Endothelial cell of umbilical vein (primary cell): ENCODE measurements around the gene CLCA1.

ENCODE experiments used
- EZH2 ChIP-seq: IDR thresholded peaks from 2 replicates; pipeline ENCODE4 v1.6.1; 2012; ENCODE audit warnings: borderline replicate concordance, low read depth, mild to moderate bottlenecking, moderate library complexity, low read length, inconsistent platforms; ENCODE audit not compliant: severe bottlenecking
- FOS ChIP-seq: IDR thresholded peaks from 2 replicates; pipeline ENCODE4 v1.6.1; 2011; ENCODE audit warnings: mild to moderate bottlenecking, low read length, moderate library complexity, borderline replicate concordance; ENCODE audit not compliant: insufficient read depth
- JUN ChIP-seq: IDR thresholded peaks from 2 replicates; pipeline ENCODE4 v1.6.1; 2011; ENCODE audit warnings: borderline replicate concordance, low read depth; ENCODE audit not compliant: insufficient read length, insufficient read depth
- MYC ChIP-seq: IDR thresholded peaks from one replicate; pipeline ENCODE4 v1.6.1; 2011; ENCODE audit warnings: mild to moderate bottlenecking, low read depth, low read length
- POLR2A ChIP-seq: IDR thresholded peaks from 2 replicates; pipeline ENCODE4 v1.6.1; 2012; ENCODE audit warnings: low read depth, mild to moderate bottlenecking, control low read depth, low read length
- POLR2AphosphoS5 ChIP-seq: IDR thresholded peaks from 2 replicates; pipeline ENCODE4 v1.6.1; 2012; ENCODE audit warnings: low read depth, mild to moderate bottlenecking, control low read depth, low read length, moderate library complexity; ENCODE audit not compliant: insufficient read depth
- TF ChIP-seq, protein P1 (sequence below), 2 donors: IDR thresholded peaks; 1 replicate in 1 of 2; 2 replicates in 1 of 2; pipeline ENCODE4 v1.5.1; 2011; ENCODE audit warnings: low read length in 2 of 2, mild to moderate bottlenecking in 2 of 2, moderate library complexity in 2 of 2, control low read depth in 1 of 2, inconsistent platforms in 1 of 2, low read depth in 1 of 2; ENCODE audit not compliant: insufficient read depth in 1 of 2; ENCODE audit errors: extremely low read depth in 1 of 2
- TF ChIP-seq, protein P2 (sequence below): IDR thresholded peaks from 2 replicates; pipeline ENCODE4 v1.6.1; 2011; ENCODE audit not compliant: insufficient read depth, insufficient read length

DNA sequence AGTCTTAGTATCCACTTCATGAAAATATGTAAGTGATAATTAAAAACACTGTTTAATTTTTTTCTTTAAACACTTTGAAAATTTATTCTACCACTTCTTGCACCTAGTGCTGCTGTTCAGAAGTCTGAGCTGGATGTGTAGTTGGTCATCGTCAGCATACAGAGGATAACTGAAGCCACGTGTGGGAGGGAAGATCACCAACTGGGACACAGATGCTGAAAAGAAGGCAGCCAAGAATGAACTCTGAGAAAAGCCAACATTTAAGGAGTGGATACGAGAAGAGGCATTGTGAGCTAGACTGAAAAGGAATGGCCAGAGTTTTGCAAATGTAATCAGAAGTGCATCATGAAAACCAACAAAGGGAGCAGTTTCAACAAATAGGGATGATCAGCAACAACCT lies 53.5 kb downstream of the CLCA1 start:
- TF ChIP-seq, protein P1, sequence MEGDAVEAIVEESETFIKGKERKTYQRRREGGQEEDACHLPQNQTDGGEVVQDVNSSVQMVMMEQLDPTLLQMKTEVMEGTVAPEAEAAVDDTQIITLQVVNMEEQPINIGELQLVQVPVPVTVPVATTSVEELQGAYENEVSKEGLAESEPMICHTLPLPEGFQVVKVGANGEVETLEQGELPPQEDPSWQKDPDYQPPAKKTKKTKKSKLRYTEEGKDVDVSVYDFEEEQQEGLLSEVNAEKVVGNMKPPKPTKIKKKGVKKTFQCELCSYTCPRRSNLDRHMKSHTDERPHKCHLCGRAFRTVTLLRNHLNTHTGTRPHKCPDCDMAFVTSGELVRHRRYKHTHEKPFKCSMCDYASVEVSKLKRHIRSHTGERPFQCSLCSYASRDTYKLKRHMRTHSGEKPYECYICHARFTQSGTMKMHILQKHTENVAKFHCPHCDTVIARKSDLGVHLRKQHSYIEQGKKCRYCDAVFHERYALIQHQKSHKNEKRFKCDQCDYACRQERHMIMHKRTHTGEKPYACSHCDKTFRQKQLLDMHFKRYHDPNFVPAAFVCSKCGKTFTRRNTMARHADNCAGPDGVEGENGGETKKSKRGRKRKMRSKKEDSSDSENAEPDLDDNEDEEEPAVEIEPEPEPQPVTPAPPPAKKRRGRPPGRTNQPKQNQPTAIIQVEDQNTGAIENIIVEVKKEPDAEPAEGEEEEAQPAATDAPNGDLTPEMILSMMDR (IDR thresholded peaks at IDR 0.05; ENCODE audit: extremely low read depth in 1 of 2, insufficient read depth in 1 of 2, low read depth in 1 of 2, low read length in 2 of 2) = no peak
- TF ChIP-seq EZH2 (no peak), POLR2AphosphoS5 (no peak), POLR2A (no peak), JUN (no peak), FOS (no peak), MYC (no peak)
- TF ChIP-seq, protein P2, sequence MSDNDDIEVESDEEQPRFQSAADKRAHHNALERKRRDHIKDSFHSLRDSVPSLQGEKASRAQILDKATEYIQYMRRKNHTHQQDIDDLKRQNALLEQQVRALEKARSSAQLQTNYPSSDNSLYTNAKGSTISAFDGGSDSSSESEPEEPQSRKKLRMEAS = no peak
